DMS153 (cell line): ENCODE results near the gene DNAJA3.

ENCODE experiments used
- DNase-seq: peaks from one replicate; lab custom pipeline; 2025; lab: John Stamatoyannopoulos, UW

The DNAJA3 gene

GRCh38 chr16:4474192-4474961, 48.7 kb downstream of the DNAJA3 start, which contains the start of gene NMRAL1:
Gene NMRAL1, minus strand, starts transcription at chr16:4474625. Its CDS starts 493 bp downstream, at chr16:4474132.
- DNase-seq = peak; percentile 95

- DNase-seq = peak; percentile 92
Measured at GRCh38 chr16:4475880-4476788, 50.5 kb downstream of the DNAJA3 start, which contains the start of gene HMOX2. Gene HMOX2, plus strand, starts transcription at chr16:4476398. Its CDS starts 29,127 bp downstream, at chr16:4505525.

- peak; percentile 36 for DNase-seq
Measured at GRCh38 chr16:4477966-4478365, 52.3 kb downstream of the DNAJA3 start.

GRCh38 chr16:4481526-4481925, 55.9 kb downstream of the DNAJA3 start:
- no peak for DNase-seq

- DNase-seq = no peak
Measured at GRCh38 chr16:4481963-4482362, 56.3 kb downstream of the DNAJA3 start.

GRCh38 chr16:4486126-4486893, 60.6 kb downstream of the DNAJA3 start:
- DNase-seq = no peak

GRCh38 chr16:4487955-4488498, 62.4 kb downstream of the DNAJA3 start:
- no peak for DNase-seq

GRCh38 chr16:4488499-4488967, 62.9 kb downstream of the DNAJA3 start:
- DNase-seq = no peak

- DNase-seq = no peak
Measured at GRCh38 chr16:4489030-4489429, 63.4 kb downstream of the DNAJA3 start.

GRCh38 chr16:4491898-4492297, 66.2 kb downstream of the DNAJA3 start:
- no peak for DNase-seq

- DNase-seq = no peak
Measured at GRCh38 chr16:4494746-4495490, 69.2 kb downstream of the DNAJA3 start.

GRCh38 chr16:4495766-4496165, 70.1 kb downstream of the DNAJA3 start:
- DNase-seq = no peak

- DNase-seq = no peak
Measured at GRCh38 chr16:4496305-4496704, 70.6 kb downstream of the DNAJA3 start.

- DNase-seq = no peak
Measured at GRCh38 chr16:4498546-4499195, 73.0 kb downstream of the DNAJA3 start.

- no peak for DNase-seq
Measured at GRCh38 chr16:4499196-4499555, 73.5 kb downstream of the DNAJA3 start.

- no peak for DNase-seq
Measured at GRCh38 chr16:4500272-4500671, 74.6 kb downstream of the DNAJA3 start.

GRCh38 chr16:4501071-4501478, 75.4 kb downstream of the DNAJA3 start:
- DNase-seq = no peak

GRCh38 chr16:4505356-4506147, 79.9 kb downstream of the DNAJA3 start:
- DNase-seq = no peak
